HepG2 (cell line): ENCODE results near the gene METTL1. TPM values are rescaled to one million over a fixed set of nuclear protein-coding genes. Genes with fewer than 3 reads are reported as not detected.
A peak's percentile ranks its signal among the peaks of the same experiment; 100 is the strongest.

Experiments
- GABPB1 ChIP-seq: IDR thresholded peaks from 2 replicates; pipeline ENCODE4 v1.6.1; 2016; ENCODE audit warnings: mild to moderate bottlenecking, missing genetic modification reagents, moderate library complexity, missing compliant biosample characterization
- HNRNPLL ChIP-seq: fragments of 200-400 bp; formaldehyde crosslinking; IDR thresholded peaks from 2 replicates; pipeline ENCODE4 v1.6.1; 2017; ENCODE audit warnings: mild to moderate bottlenecking, low read depth, low read length; ENCODE audit not compliant: poor library complexity, severe bottlenecking
- HOXA3 ChIP-seq: sonication (generic); formaldehyde crosslinking; IDR thresholded peaks from 2 replicates; pipeline ENCODE4 v1.5.0; 2020; ENCODE audit warnings: missing genetic modification reagents
- IKZF1 ChIP-seq: fragments of 450-650 bp; IDR thresholded peaks from 2 replicates; pipeline ENCODE4 v1.7.1; 2016
- LCORL ChIP-seq, 2 experiments: fragments of 450-650 bp in 1 of 2; sonication (generic) in 1 of 2; formaldehyde crosslinking in 1 of 2; IDR thresholded peaks; 2 replicates each; pipeline versions ENCODE4 v1.5.0 to v1.6.1; 2017 to 2020; ENCODE audit warnings: antibody characterized with exemption in 1 of 2, missing genetic modification reagents in 1 of 2
- RAD21 ChIP-seq: fragments of 450-650 bp; formaldehyde crosslinking; IDR thresholded peaks from 2 replicates; pipeline ENCODE4 v1.5.0; 2020; ENCODE audit warnings: mild to moderate bottlenecking
- STAG1 ChIP-seq: sonication (generic); formaldehyde crosslinking; IDR thresholded peaks from 2 replicates; pipeline ENCODE4 v1.4.0; 2020; ENCODE audit warnings: missing genetic modification reagents
- TBX2 ChIP-seq: sonication (generic); formaldehyde crosslinking; IDR thresholded peaks from 2 replicates; pipeline ENCODE4 v1.5.0; 2020; ENCODE audit warnings: missing genetic modification reagents, mild to moderate bottlenecking, borderline replicate concordance
- ZNF550 ChIP-seq: sonication (generic); formaldehyde crosslinking; IDR thresholded peaks from 2 replicates; pipeline ENCODE4 v1.4.0; 2020; ENCODE audit warnings: mild to moderate bottlenecking, missing genetic modification reagents, borderline replicate concordance
- ZNF777 ChIP-seq: sonication (generic); formaldehyde crosslinking; IDR thresholded peaks from 2 replicates; pipeline ENCODE4 v1.4.0; 2020; ENCODE audit warnings: missing genetic modification reagents
- polyA plus RNA-seq, 8 experiments: library from polyadenylated mRNA; depleted of rRNA in 3 of 8; stranded (reverse) in 7 of 8; unstranded in 1 of 8; fragments of >200 nt; fragmentation: Illumina TruSeq in 4 of 8; extraction: Trizol in 4 of 8; gene quantifications; 2 replicates each; pipeline versions ENCODE4 v1.2.1 to v1.2.3, GENCODE V29; 2011 to 2016; ENCODE audit warnings: low read depth in 4 of 8, missing spikeins in 1 of 8, mixed read lengths in 1 of 8; ENCODE audit not compliant: insufficient read depth in 1 of 8
- total RNA-seq, 5 experiments: library from RNA; depleted of rRNA; stranded (reverse); fragments of >200 nt; fragmentation: Illumina TruSeq; extraction: Trizol; gene quantifications; 2 replicates each; pipeline ENCODE4 v1.2.3, GENCODE V29; 2016; ENCODE audit warnings: low read depth in 1 of 5
- TF ChIP-seq, protein P1 (sequence below): sonication (generic); formaldehyde crosslinking; IDR thresholded peaks from 2 replicates; pipeline ENCODE4 v1.9.0; 2022; ENCODE audit warnings: missing genetic modification reagents, mild to moderate bottlenecking, borderline replicate concordance
- TF ChIP-seq, protein P2 (sequence below): sonication (generic); formaldehyde crosslinking; IDR thresholded peaks from 2 replicates; pipeline ENCODE4 v1.4.0; 2020; ENCODE audit warnings: mild to moderate bottlenecking, missing genetic modification reagents
- TF ChIP-seq, protein P3 (sequence below): sonication (generic); formaldehyde crosslinking; IDR thresholded peaks from 2 replicates; pipeline ENCODE4 v1.5.1; 2020; ENCODE audit warnings: mild to moderate bottlenecking, missing genetic modification reagents, moderate library complexity
- TF ChIP-seq, protein P4 (sequence below): sonication (generic); formaldehyde crosslinking; IDR thresholded peaks from 2 replicates; pipeline ENCODE4 v1.5.1; 2020; ENCODE audit warnings: mild to moderate bottlenecking, missing genetic modification reagents, borderline replicate concordance

The METTL1 gene
- total and polyA plus RNA-seq, 2 of the 13 experiments (the other 11 are each of a cell fraction or from before 2014, with no cell fraction given) = 34.7 to 36.9 TPM

DNA sequence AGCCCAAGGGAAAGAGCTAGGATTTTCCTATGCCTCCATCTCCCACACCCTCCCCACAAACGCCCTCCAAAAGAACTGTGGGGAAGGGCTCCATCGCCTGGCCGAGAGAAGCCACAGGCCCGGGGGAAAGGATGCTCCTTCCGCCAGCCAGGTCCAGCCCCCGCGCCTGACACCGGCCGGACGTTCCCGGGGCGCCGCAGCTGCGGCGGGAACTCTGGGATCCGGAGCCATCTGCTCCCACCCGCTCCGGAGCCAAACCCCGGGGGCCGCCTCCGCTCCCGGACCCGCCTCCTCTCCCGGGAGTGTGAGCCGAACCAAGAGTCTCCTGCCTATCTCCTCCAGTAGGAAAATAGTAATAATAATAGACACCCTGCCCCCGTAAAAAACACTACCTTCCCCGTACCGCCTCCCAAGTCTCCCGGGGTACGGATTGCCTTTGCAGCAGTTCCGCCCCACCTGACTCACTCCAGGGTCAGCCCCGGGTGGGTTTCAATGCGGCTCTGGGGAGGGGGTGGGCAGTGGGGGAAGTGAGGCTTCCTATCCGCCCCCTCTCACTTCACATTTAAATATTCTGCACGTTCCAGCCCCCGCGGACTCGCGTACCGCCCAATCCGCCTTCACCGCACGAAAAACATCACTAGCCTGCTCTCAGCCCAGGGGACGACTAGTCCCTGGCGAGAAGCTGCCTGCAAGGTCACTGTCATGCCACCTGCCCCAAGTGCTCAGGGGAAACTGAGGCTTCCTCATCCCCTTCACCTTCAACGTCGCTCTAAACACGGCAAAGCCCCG is 35.8 kb downstream of the METTL1 start (continued):
- TF ChIP-seq, protein P1, sequence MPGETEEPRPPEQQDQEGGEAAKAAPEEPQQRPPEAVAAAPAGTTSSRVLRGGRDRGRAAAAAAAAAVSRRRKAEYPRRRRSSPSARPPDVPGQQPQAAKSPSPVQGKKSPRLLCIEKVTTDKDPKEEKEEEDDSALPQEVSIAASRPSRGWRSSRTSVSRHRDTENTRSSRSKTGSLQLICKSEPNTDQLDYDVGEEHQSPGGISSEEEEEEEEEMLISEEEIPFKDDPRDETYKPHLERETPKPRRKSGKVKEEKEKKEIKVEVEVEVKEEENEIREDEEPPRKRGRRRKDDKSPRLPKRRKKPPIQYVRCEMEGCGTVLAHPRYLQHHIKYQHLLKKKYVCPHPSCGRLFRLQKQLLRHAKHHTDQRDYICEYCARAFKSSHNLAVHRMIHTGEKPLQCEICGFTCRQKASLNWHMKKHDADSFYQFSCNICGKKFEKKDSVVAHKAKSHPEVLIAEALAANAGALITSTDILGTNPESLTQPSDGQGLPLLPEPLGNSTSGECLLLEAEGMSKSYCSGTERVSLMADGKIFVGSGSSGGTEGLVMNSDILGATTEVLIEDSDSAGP (CRISPR knock-in tag) = peak; percentile 38; the same call in 1 of the 2 replicates
- no peak for TF ChIP-seq LCORL (IDR thresholded peaks at IDR 0.05)
- peak; percentile 58; the same call in 1 of the 2 replicates for TF ChIP-seq LCORL (CRISPR knock-in tag; IDR thresholded peaks at IDR 0.05)
- TF ChIP-seq HNRNPLL = peak; percentile 68
- TF ChIP-seq, protein P2, sequence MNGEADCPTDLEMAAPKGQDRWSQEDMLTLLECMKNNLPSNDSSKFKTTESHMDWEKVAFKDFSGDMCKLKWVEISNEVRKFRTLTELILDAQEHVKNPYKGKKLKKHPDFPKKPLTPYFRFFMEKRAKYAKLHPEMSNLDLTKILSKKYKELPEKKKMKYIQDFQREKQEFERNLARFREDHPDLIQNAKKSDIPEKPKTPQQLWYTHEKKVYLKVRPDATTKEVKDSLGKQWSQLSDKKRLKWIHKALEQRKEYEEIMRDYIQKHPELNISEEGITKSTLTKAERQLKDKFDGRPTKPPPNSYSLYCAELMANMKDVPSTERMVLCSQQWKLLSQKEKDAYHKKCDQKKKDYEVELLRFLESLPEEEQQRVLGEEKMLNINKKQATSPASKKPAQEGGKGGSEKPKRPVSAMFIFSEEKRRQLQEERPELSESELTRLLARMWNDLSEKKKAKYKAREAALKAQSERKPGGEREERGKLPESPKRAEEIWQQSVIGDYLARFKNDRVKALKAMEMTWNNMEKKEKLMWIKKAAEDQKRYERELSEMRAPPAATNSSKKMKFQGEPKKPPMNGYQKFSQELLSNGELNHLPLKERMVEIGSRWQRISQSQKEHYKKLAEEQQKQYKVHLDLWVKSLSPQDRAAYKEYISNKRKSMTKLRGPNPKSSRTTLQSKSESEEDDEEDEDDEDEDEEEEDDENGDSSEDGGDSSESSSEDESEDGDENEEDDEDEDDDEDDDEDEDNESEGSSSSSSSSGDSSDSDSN (CRISPR knock-in tag) = peak; percentile 64; the same call in 1 of the 2 replicates
- TF ChIP-seq, protein P3, sequence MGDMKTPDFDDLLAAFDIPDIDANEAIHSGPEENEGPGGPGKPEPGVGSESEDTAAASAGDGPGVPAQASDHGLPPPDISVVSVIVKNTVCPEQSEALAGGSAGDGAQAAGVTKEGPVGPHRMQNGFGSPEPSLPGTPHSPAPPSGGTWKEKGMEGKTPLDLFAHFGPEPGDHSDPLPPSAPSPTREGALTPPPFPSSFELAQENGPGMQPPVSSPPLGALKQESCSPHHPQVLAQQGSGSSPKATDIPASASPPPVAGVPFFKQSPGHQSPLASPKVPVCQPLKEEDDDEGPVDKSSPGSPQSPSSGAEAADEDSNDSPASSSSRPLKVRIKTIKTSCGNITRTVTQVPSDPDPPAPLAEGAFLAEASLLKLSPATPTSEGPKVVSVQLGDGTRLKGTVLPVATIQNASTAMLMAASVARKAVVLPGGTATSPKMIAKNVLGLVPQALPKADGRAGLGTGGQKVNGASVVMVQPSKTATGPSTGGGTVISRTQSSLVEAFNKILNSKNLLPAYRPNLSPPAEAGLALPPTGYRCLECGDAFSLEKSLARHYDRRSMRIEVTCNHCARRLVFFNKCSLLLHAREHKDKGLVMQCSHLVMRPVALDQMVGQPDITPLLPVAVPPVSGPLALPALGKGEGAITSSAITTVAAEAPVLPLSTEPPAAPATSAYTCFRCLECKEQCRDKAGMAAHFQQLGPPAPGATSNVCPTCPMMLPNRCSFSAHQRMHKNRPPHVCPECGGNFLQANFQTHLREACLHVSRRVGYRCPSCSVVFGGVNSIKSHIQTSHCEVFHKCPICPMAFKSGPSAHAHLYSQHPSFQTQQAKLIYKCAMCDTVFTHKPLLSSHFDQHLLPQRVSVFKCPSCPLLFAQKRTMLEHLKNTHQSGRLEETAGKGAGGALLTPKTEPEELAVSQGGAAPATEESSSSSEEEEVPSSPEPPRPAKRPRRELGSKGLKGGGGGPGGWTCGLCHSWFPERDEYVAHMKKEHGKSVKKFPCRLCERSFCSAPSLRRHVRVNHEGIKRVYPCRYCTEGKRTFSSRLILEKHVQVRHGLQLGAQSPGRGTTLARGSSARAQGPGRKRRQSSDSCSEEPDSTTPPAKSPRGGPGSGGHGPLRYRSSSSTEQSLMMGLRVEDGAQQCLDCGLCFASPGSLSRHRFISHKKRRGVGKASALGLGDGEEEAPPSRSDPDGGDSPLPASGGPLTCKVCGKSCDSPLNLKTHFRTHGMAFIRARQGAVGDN (CRISPR knock-in tag) = peak; percentile 55
- TF ChIP-seq GABPB1 (CRISPR knock-in tag) = peak; percentile 52; the same call in 1 of the 2 replicates
- 0 out of 2 replicates have a peak, but pooled peaks have one; percentile 15 for TF ChIP-seq TBX2 (CRISPR knock-in tag)
- TF ChIP-seq STAG1 (CRISPR knock-in tag) = peak; percentile 66
- peak; percentile 62; the same call in 1 of the 2 replicates for TF ChIP-seq RAD21 (CRISPR knock-in tag)
- TF ChIP-seq ZNF550 = no peak
- no peak for TF ChIP-seq IKZF1
- peak; percentile 31; the same call in 1 of the 2 replicates for TF ChIP-seq HOXA3 (CRISPR knock-in tag)
- TF ChIP-seq ZNF777 (CRISPR knock-in tag) = no peak
- TF ChIP-seq, protein P4, sequence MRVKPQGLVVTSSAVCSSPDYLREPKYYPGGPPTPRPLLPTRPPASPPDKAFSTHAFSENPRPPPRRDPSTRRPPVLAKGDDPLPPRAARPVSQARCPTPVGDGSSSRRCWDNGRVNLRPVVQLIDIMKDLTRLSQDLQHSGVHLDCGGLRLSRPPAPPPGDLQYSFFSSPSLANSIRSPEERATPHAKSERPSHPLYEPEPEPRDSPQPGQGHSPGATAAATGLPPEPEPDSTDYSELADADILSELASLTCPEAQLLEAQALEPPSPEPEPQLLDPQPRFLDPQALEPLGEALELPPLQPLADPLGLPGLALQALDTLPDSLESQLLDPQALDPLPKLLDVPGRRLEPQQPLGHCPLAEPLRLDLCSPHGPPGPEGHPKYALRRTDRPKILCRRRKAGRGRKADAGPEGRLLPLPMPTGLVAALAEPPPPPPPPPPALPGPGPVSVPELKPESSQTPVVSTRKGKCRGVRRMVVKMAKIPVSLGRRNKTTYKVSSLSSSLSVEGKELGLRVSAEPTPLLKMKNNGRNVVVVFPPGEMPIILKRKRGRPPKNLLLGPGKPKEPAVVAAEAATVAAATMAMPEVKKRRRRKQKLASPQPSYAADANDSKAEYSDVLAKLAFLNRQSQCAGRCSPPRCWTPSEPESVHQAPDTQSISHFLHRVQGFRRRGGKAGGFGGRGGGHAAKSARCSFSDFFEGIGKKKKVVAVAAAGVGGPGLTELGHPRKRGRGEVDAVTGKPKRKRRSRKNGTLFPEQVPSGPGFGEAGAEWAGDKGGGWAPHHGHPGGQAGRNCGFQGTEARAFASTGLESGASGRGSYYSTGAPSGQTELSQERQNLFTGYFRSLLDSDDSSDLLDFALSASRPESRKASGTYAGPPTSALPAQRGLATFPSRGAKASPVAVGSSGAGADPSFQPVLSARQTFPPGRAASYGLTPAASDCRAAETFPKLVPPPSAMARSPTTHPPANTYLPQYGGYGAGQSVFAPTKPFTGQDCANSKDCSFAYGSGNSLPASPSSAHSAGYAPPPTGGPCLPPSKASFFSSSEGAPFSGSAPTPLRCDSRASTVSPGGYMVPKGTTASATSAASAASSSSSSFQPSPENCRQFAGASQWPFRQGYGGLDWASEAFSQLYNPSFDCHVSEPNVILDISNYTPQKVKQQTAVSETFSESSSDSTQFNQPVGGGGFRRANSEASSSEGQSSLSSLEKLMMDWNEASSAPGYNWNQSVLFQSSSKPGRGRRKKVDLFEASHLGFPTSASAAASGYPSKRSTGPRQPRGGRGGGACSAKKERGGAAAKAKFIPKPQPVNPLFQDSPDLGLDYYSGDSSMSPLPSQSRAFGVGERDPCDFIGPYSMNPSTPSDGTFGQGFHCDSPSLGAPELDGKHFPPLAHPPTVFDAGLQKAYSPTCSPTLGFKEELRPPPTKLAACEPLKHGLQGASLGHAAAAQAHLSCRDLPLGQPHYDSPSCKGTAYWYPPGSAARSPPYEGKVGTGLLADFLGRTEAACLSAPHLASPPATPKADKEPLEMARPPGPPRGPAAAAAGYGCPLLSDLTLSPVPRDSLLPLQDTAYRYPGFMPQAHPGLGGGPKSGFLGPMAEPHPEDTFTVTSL (CRISPR knock-in tag) = no peak
